Keratinocyte (primary cell): ENCODE results near the gene EPAS1. TPM values are rescaled to one million over a fixed set of nuclear protein-coding genes. Genes with fewer than 3 reads are reported as not detected.

ENCODE experiments used
- DNase-seq: peaks from one replicate; pipeline ENCODE4 v3.0.0-alpha.2; 2011; ENCODE audit warnings: low read depth, missing footprints, low spot score
- FAIRE-seq: peaks from 2 replicates; lab custom pipeline; 2011; peaks lifted over from hg19 to GRCh38; lab: Jason Lieb, UNC
- H2AFZ ChIP-seq: 2 replicates; pipeline ENCODE4 v1.6.0; 2012; ENCODE audit warnings: low read length, control low read depth, inconsistent platforms; ENCODE audit not compliant: control insufficient read depth
- H3K27ac ChIP-seq: 2 replicates; pipeline ENCODE4 v1.5.1; 2011; ENCODE audit warnings: low read length; ENCODE audit not compliant: control insufficient read depth, insufficient read depth
- H3K27me3 ChIP-seq: 3 replicates; pipeline ENCODE4 v1.6.0; 2011; ENCODE audit warnings: low read length; ENCODE audit not compliant: control insufficient read depth, insufficient read depth; ENCODE audit errors: extremely low read depth
- H3K36me3 ChIP-seq, 2 experiments: 2 replicates in 1 of 2; 3 replicates in 1 of 2; pipeline ENCODE4 v1.5.1; 2011; ENCODE audit warnings: low read length in 2 of 2, mild to moderate bottlenecking in 1 of 2; ENCODE audit not compliant: control insufficient read depth in 2 of 2, insufficient read depth in 2 of 2; ENCODE audit errors: extremely low read depth in 1 of 2
- H3K4me1 ChIP-seq: 3 replicates; pipeline ENCODE4 v1.5.1; 2011; ENCODE audit warnings: low read length; ENCODE audit not compliant: control insufficient read depth, insufficient read depth; ENCODE audit errors: extremely low read depth
- H3K4me2 ChIP-seq: 3 replicates; pipeline ENCODE4 v1.6.0; 2011; ENCODE audit warnings: low read depth, low read length; ENCODE audit not compliant: control insufficient read depth, insufficient read depth; ENCODE audit errors: extremely low read depth
- H3K4me3 ChIP-seq, 3 experiments: fragments of 200-600 bp in 1 of 3; sonication (generic) in 1 of 3; 2 replicates in 2 of 3; 3 replicates in 1 of 3; pipeline ENCODE4 v1.5.1; 2011 to 2016; ENCODE audit warnings: low read length in 3 of 3, mild to moderate bottlenecking in 3 of 3, control low read depth in 2 of 3, inconsistent platforms in 1 of 3, low read depth in 1 of 3, mixed read lengths in 1 of 3, mixed run types in 1 of 3, moderate library complexity in 1 of 3; ENCODE audit not compliant: control insufficient read depth in 2 of 3, insufficient read depth in 2 of 3; ENCODE audit errors: extremely low read depth in 1 of 3
- H3K79me2 ChIP-seq: 2 replicates; pipeline ENCODE4 v1.6.0; 2012; ENCODE audit warnings: low read length; ENCODE audit not compliant: control insufficient read depth, insufficient read depth
- H3K9ac ChIP-seq: 3 replicates; pipeline ENCODE4 v1.6.0; 2011; ENCODE audit warnings: low read length; ENCODE audit not compliant: control insufficient read depth, insufficient read depth; ENCODE audit errors: extremely low read depth
- H3K9me1 ChIP-seq: 3 replicates; pipeline ENCODE4 v1.6.0; 2011; ENCODE audit warnings: low read length; ENCODE audit not compliant: control insufficient read depth, insufficient read depth; ENCODE audit errors: extremely low read depth
- H3K9me3 ChIP-seq: 2 replicates; pipeline ENCODE4 v1.5.1; 2012; ENCODE audit warnings: low read depth, low read length; ENCODE audit not compliant: control insufficient read depth
- H4K20me1 ChIP-seq: 3 replicates; pipeline ENCODE4 v1.6.0; 2011; ENCODE audit warnings: low read length; ENCODE audit not compliant: control insufficient read depth, insufficient read depth; ENCODE audit errors: extremely low read depth
- CTCF ChIP-seq, 3 experiments: IDR thresholded peaks in 1 of 3; conservative IDR thresholded peaks in 1 of 3; optimal IDR thresholded peaks in 1 of 3; 2 replicates in 2 of 3; 3 replicates in 1 of 3; pipeline versions ENCODE3 to v1.5.1; 2011; ENCODE audit warnings: low read length in 3 of 3, mild to moderate bottlenecking in 3 of 3, moderate library complexity in 2 of 3, control low read depth in 1 of 3, inconsistent platforms in 1 of 3; ENCODE audit not compliant: insufficient read depth in 2 of 3; ENCODE audit errors: extremely low read depth in 1 of 3
- EZH2 ChIP-seq: IDR thresholded peaks from one replicate; pipeline ENCODE4 v1.6.1; 2012; ENCODE audit warnings: inconsistent platforms, mild to moderate bottlenecking, low read length, moderate library complexity
- dilution Hi-C: fragments of 300-500 bp; cut with MboI; formaldehyde crosslinking; loops from one replicate; pipeline ENCODE4 v1.7.0; 2020; ENCODE audit warnings: low sequenced_read_pairs; ENCODE audit not compliant: extremely low pct_ligation_motif_present
- polyA plus RNA-seq, 5 experiments: library from polyadenylated mRNA; depleted of rRNA in 3 of 5; stranded (reverse) in 3 of 5; stranded (forward) in 1 of 5; unstranded in 1 of 5; fragments of >200 nt; gene quantifications; 1 replicate in 1 of 5; 2 replicates in 3 of 5; 3 replicates in 1 of 5; pipeline versions ENCODE4 v1.2.1 to v1.2.3, GENCODE V29; 2011 to 2012; ENCODE audit warnings: missing spikeins in 2 of 5, low read depth in 1 of 5, low replicate concordance in 1 of 5

The EPAS1 gene
- polyA plus RNA-seq, 1 donor (not counting 4 experiments of a cell fraction or from before 2014, with no cell fraction given), result 96.7 TPM

- TF ChIP-seq EZH2 (no peak), CTCF (optimal IDR thresholded peaks at IDR 0.05 in 1 of 3, IDR thresholded peaks at IDR 0.05 in 1 of 3, conservative IDR thresholded peaks at IDR 0.05 in 1 of 3; ENCODE audit: extremely low read depth in 1 of 3, insufficient read depth in 2 of 3, low read length in 3 of 3) (no peak)
- Histone ChIP-seq H3K36me3 (no peaks in the 10 kb centered on the region), H3K9me1 (no peaks in the 10 kb centered on the region), H3K27me3 (no peaks in the 10 kb centered on the region), H3K4me3 (no peak overlapping the region), H3K9me3 (no peaks in the 10 kb centered on the region), H3K79me2 (no peaks in the 10 kb centered on the region), H3K9ac (no peak overlapping the region), H4K20me1 (no peaks in the 10 kb centered on the region), H3K4me1 (peaks cover 28% of the 10 kb centered on the region), H2AFZ (no peak overlapping the region), H3K27ac (no peak overlapping the region), H3K4me2 (no peak overlapping the region)
- FAIRE-seq, result no peak
- dilution Hi-C loops, result no loop called here
- no peak for DNase-seq
These were observed 47.6 kb upstream of the EPAS1 start for GRCh38 chr2:46249654-46250053.

- FAIRE-seq (peak; percentile 73), DNase-seq (no peak)
- Histone ChIP-seq H3K79me2 (no peaks in the 10 kb centered on the region), H3K9me3 (no peaks in the 10 kb centered on the region), H3K36me3 (no peaks in the 10 kb centered on the region), H3K9me1 (no peaks in the 10 kb centered on the region), H3K4me2 (peak overlapping the region; percentile 51), H3K27ac (no peak overlapping the region), H2AFZ (peak overlapping the region; percentile 68), H3K27me3 (no peaks in the 10 kb centered on the region), H4K20me1 (no peaks in the 10 kb centered on the region), H3K4me1 (peaks cover 23% of the 10 kb centered on the region), H3K4me3 (no peak overlapping the region), H3K9ac (no peak overlapping the region)
- dilution Hi-C loops, result no loop called here
- TF ChIP-seq CTCF (optimal IDR thresholded peaks at IDR 0.05 in 1 of 3, IDR thresholded peaks at IDR 0.05 in 1 of 3, conservative IDR thresholded peaks at IDR 0.05 in 1 of 3; ENCODE audit: extremely low read depth in 1 of 3, insufficient read depth in 2 of 3, low read length in 3 of 3), result no peak
- TF ChIP-seq EZH2, result no peak
These were observed 44.1 kb upstream of the EPAS1 start for GRCh38 chr2:46252891-46253659.
